HG03280 (cell line): Measurements from ENCODE around the gene SS18.

ENCODE experiments used
- ATAC-seq: cut with Tn5 transposase; IDR thresholded peaks from one replicate; pipeline ENCODE4 v1.9.1; 2021; ENCODE audit warnings: mild to moderate bottlenecking, moderate library complexity; ENCODE audit not compliant: unreplicated experiment

SS18 gene

GRCh38 chr18:26003817-26004216 is 86.6 kb downstream of the SS18 start:
- no peak for ATAC-seq

GRCh38 chr18:26003356-26003755 is 87.1 kb downstream of the SS18 start:
- ATAC-seq: no peak

- no peak for ATAC-seq
Measured at GRCh38 chr18:26002375-26002910, 88.0 kb downstream of the SS18 start.

- ATAC-seq: no peak
Measured at GRCh38 chr18:25998461-25998860, 92.0 kb downstream of the SS18 start.

GRCh38 chr18:25992566-25992965 is 97.8 kb downstream of the SS18 start:
- no peak for ATAC-seq

- no peak for ATAC-seq
Measured at GRCh38 chr18:25990473-25990872, 99.9 kb downstream of the SS18 start.

GRCh38 chr18:25985707-25986394 is 104.6 kb downstream of the SS18 start:
- ATAC-seq: no peak

GRCh38 chr18:25983730-25984129 is 106.7 kb downstream of the SS18 start:
- no peak for ATAC-seq

- no peak for ATAC-seq
Measured at GRCh38 chr18:25982961-25983360, 107.5 kb downstream of the SS18 start.

GRCh38 chr18:25982153-25982552 is 108.3 kb downstream of the SS18 start:
- ATAC-seq: no peak

- no peak for ATAC-seq
Measured at GRCh38 chr18:25979369-25980040, 110.9 kb downstream of the SS18 start.

GRCh38 chr18:25976554-25976953 is 113.9 kb downstream of the SS18 start:
- no peak for ATAC-seq

- ATAC-seq: no peak
Measured at GRCh38 chr18:25974630-25975077, 115.8 kb downstream of the SS18 start.
